Measurements from ENCODE around the gene MYRFL.
"Not testable (repeated sequence)": the region's sequence is repeated elsewhere in the genome, so short reads cannot be mapped to it uniquely, and the experiment has no call there.

The MYRFL gene

GRCh38 chr12:69993433-69993832 is 168.4 kb downstream of the MYRFL start:
- DNase-seq, result no peak

DNA sequence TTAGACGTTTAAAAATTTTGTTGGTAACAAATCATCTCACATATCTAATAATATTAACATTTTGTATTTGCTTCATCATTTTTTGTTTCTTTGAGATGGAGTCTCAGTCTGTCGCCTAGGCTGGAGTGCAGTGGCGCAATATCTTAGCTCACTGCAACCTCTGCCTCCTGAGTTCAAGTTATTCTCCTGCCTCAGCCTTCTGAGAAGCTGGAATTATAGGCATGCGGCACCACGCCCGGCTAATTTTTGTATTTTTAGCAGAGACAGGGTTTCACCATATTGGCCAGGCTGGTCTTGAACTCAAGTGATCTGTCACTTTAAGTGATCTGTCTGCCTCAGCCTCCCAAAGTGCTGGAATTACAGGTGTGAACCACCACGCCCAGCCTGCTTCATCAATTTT is 169.1 kb downstream of the MYRFL start:
- not testable (repeated sequence) for DNase-seq

GRCh38 chr12:69994724-69995173 is 169.7 kb downstream of the MYRFL start:
- DNase-seq, result peak in 1 of 2 experiments; percentile 21

DNA sequence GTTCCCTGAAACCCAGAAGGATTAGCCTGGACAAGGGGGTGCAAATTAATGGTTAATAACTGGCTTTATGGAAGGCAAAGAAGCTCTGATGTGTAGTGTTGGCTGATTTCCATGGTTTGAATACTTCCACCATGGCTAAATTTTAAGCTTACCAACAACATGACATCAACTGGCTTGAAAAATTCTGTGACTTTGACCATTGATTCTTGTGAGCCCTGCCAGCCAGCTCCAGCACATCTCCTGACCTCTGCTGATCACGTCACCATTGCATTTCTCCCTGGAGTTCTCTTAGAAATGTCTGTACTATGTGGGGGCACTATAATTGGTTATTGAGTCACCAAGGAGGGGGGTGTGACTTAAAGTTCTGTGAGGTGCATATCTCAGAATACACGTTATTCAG is 171.2 kb downstream of the MYRFL start:
- DNase-seq, result no peak

DNA sequence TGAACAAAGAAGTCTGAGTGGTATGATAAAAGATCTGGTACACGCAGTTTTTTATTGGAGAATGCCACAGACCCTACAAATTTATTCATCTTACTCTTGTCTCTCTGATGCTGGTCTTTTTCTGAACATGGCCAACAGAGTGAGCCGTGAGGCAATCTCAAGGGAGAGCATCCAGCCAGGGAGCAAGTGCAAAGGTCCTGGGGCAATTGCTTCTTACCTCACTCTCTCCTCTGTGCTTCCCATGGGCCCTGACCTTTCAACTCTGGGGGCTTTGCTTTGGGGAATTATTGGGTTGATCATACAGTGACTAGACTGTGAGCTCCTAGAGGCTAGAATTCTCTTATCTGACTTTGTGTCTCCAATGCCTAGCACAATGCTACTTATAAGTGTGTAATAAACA is 171.7 kb downstream of the MYRFL start:
- DNase-seq, result no peak

DNA sequence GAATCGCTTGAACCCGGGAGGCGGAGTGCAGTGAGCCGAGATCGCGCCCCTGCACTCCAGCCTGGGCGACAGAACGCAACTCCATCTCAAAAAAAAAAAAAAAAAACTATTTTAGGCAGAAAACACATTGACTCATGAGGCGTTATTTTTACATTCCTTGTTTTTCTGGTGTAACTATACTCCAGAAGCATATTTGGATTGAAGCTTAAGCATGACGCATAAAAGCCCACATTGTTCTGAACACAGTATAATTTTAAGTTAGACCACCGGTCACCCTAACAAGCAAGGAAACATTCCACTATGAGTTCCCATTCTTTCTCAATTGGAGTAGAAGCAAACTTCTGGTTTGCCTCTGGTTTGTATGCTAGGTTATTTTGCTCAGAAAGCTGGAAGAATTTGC is 173.0 kb downstream of the MYRFL start:
- no peak for DNase-seq

- DNase-seq, result no peak
Observed at GRCh38 chr12:69998922-69999321, 173.9 kb downstream of the MYRFL start.

DNA sequence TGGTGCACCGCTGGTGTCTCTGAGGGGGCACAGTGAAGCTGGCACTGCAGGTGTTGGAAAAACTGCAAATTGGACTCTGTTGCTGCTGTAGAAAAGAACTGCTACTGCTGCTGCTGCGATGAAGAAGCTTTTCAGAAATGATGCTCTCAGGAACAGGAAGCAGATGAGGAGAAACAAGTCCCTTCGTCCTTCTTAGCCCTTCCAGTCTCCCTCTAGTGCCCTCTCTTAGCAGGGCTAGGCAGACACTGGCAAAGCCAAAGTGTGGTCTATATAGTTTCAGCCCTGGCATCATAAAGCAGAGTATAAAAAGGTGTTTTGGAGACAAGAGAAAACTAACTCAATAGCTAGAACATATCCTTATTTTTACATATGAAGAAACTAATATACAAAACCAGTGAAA is 174.5 kb downstream of the MYRFL start:
- DNase-seq, result no peak

GRCh38 chr12:70002097-70002911 is 177.3 kb downstream of the MYRFL start:
- DNase-seq, result peak; percentile 78 to 93

GRCh38 chr12:70002912-70003255 is 177.9 kb downstream of the MYRFL start:
- DNase-seq, result peak in 1 of 2 experiments; percentile 85

- DNase-seq, result peak in 1 of 2 experiments; percentile 21
Observed at GRCh38 chr12:70005864-70006618, 181.0 kb downstream of the MYRFL start.

DNA sequence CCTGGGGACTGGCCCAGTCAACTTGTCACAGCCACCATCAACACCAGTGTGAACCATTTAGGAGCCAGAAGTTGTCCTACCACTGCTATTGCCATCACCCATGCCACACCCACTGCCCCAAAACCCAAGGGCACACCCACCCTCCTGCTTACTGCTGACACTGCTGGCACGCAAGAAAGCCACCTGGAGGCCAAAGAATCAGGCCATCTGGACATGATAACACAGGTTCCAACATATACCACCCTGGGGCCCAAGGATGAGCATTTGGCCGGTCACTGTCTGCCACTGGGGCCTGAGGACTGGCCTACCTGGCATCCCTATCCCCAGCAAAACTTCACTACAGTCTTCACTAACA is 181.6 kb downstream of the MYRFL start:
- no peak for DNase-seq

GRCh38 chr12:70007687-70008086 is 182.7 kb downstream of the MYRFL start:
- DNase-seq, result peak in 1 of 2 experiments; percentile 57
